Mammary epithelial cell (primary cell): ENCODE results near the gene LBX2.

Experiments used
- EZH2 ChIP-seq: IDR thresholded peaks from 2 replicates; pipeline ENCODE4 v1.6.1; 2012; ENCODE audit warnings: low read length, inconsistent platforms, borderline replicate concordance
- TF ChIP-seq, protein P1 (sequence below), 2 donors: IDR thresholded peaks in 1 of 2; conservative IDR thresholded peaks in 1 of 2; 2 replicates each; pipeline ENCODE4 v1.5.1; 2011 to 2012; ENCODE audit warnings: inconsistent platforms in 2 of 2, low read length in 2 of 2, mild to moderate bottlenecking in 2 of 2, control low read depth in 1 of 2, low read depth in 1 of 2; ENCODE audit not compliant: insufficient read depth in 1 of 2; ENCODE audit errors: extremely low read depth in 1 of 2

DNA sequence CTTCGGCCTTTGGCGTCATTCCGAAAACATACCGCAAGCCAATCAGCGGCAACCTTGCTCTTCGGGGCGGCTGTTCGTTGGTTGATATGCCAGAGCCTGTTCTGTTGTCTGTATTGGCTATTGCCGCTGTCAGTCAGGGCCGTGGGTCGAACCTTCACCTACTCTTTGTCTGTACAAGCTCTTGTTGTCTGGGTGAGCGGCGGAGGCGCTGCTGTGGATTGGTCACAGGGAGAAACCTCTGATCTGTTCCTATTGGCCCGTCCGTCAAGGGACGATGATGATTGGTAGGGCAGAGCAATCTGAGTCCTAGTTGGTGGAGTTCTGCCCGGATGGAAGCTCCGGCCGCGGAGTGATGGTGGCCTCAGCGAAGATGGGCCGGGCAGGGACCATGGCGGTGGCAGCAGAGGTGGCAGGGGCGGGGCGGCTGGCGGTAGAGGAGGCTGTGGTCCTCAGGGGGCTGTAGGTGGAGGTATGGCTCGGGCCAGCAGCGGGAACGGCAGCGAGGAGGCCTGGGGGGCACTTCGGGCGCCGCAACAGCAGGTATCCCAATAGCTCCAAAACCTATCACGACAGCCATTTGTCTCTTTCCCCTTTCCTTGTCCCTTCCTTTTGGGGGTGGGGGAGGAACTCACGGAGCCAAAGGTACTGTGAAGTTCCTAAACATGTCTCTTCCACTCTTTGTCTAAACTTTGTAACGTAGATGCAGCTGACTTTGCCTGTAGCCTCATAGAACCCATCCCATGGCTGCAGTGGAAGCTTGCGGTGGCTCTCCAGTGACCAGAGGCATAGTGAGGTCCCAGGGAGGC is 41.1 kb downstream of the LBX2 start, which contains the start of gene WBP1:
- TF ChIP-seq, protein P1, sequence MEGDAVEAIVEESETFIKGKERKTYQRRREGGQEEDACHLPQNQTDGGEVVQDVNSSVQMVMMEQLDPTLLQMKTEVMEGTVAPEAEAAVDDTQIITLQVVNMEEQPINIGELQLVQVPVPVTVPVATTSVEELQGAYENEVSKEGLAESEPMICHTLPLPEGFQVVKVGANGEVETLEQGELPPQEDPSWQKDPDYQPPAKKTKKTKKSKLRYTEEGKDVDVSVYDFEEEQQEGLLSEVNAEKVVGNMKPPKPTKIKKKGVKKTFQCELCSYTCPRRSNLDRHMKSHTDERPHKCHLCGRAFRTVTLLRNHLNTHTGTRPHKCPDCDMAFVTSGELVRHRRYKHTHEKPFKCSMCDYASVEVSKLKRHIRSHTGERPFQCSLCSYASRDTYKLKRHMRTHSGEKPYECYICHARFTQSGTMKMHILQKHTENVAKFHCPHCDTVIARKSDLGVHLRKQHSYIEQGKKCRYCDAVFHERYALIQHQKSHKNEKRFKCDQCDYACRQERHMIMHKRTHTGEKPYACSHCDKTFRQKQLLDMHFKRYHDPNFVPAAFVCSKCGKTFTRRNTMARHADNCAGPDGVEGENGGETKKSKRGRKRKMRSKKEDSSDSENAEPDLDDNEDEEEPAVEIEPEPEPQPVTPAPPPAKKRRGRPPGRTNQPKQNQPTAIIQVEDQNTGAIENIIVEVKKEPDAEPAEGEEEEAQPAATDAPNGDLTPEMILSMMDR (conservative IDR thresholded peaks at IDR 0.05 in 1 of 2, IDR thresholded peaks at IDR 0.05 in 1 of 2; ENCODE audit: extremely low read depth in 1 of 2, insufficient read depth in 1 of 2, low read depth in 1 of 2, low read length in 2 of 2): no peak
- TF ChIP-seq EZH2: no peak
